ENCODE data around the gene DHX32. TPM values are rescaled to one million over a fixed set of nuclear protein-coding genes. Genes with fewer than 3 reads are reported as not detected.
"Not testable (repeated sequence)": the region's sequence is repeated elsewhere in the genome, so short reads cannot be mapped to it uniquely, and the experiment has no call there.

DHX32 gene
- total RNA-seq, 1 experiment from 2014 or later, result 35.7 TPM

DNA sequence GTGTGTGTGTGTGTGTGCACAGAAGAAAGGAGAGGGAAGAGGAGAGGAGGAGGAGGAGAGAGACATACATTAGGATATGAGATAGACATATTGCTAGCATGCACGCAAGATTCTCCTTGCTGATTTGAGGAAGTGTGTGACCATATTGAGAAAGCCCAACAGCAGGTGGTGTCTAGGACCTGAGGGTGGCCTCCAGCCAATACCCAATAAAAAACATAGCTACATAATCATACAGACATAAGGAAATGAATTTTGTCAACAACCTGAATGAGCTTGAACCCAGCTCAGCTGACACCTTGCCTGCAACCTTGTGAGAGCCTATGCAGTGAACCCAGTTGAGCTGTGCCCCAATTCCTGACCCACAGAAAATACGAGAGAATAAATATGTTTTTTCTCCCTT lies 26.5 kb upstream of the DHX32 start:
- not testable (repeated sequence) for H3K27me3 ChIP-seq; H3K9me3 ChIP-seq (replicated peaks); DNase-seq; H3K27ac ChIP-seq; H3K36me3 ChIP-seq; H3K4me3 ChIP-seq
- H3K4me1 ChIP-seq, result peaks cover 13% of the 10 kb centered on the region

DNA sequence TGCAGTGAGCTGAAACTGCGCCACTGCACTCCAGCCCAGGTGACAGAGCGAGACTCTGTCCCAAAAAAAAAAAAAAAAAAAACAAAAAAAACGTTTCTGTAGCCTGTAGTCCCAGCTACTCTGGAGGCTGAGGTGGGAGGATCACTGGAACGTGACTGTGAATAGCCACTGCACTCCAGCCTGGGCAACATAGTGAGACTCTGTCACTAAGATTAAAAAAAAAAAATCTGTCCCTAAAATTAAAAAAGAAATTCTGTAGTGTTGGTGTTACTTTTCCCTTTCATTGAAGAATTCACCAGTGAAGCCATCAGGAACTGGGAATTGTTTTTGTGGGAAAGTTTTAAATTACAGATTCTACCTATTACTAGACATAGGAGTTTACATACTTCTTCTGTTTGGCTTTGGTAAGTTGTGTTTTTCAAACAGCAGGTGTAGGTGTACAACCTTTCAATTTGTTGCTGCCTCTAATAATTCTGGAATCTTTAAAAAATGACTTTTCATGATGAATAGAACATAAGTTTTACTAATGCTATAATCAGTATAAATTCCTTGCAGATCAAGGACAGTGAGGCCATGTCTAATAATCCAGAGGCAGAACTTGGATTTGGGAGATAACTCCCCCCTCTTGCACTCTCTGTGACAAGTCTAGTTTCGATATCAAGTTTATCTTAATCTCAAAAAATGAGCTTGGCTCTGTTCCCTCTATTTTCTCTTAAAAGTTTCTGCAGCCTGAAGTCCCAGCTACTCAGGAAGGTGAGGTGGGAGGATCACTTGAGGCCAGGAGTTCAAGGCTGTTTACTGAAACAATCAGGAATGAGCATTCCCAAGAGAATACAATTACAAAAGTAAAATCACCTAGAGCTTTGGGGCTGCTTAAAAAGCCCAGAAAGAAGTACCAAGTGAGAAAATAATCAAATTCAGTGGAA lies 24.2 kb upstream of the DHX32 start:
- H3K27ac ChIP-seq, result not testable (repeated sequence)

DNA sequence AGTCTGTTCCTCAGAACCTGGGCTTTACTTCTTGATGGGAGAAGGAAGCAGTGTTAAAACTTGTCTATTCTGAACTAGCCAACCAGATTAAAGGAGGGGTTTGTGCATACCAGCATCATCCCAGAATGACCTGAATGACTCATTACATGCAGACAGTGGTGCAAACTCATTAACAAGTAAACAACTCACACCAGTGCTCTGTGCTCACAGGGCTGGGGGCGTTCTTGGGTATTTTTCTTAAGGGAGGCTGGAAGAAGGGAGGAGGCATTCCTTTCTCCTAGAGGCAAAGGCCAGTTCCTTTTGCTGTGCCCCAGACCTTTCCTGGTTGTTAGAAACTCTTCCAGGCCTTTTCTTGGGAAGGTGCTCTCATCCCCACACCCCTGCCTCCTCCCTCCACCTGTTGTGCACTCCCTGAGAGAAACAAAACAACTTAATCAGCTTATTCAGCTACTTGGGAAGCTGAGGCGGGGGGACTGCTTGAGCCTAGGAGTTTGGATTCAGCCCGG lies 22.1 kb upstream of the DHX32 start:
- H3K27ac ChIP-seq; H3K9me3 ChIP-seq (replicated peaks); H3K27me3 ChIP-seq; H3K36me3 ChIP-seq; H3K4me1 ChIP-seq; H3K4me3 ChIP-seq: not testable (repeated sequence)
- DNase-seq, result peak; percentile 14 to 34

More for the DNA sequence above, 24.2 kb upstream of the DHX32 start:
- peaks cover 11% of the 10 kb centered on the region; the same call in 1 of the 2 replicates for H3K4me1 ChIP-seq
- H3K9me3 ChIP-seq (replicated peaks); H3K36me3 ChIP-seq; DNase-seq; H3K4me3 ChIP-seq; H3K27me3 ChIP-seq: not testable (repeated sequence)

DNA sequence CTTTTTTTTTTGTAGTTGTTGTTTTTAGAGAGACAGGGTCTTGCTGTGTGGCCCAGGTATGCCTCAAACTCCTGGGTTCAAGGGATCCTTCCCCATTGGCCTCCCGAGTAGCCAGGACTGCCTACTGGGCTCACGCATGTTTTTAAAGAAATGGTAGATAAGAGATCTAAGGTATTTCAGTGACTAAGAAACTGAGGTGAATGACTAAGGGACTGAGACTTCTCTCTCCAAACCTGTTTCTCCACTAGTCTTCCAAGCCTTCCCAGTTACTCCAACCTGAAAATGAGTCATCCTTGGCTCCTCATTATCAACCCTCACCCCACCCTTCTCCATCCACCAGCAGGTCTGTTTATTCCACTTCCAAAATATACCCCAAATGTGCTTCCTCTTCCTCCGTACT lies 19.9 kb upstream of the DHX32 start:
- H3K36me3 ChIP-seq; DNase-seq; H3K4me3 ChIP-seq; H3K9me3 ChIP-seq (replicated peaks); H3K27me3 ChIP-seq; H3K27ac ChIP-seq; H3K4me1 ChIP-seq: not testable (repeated sequence)

DNA sequence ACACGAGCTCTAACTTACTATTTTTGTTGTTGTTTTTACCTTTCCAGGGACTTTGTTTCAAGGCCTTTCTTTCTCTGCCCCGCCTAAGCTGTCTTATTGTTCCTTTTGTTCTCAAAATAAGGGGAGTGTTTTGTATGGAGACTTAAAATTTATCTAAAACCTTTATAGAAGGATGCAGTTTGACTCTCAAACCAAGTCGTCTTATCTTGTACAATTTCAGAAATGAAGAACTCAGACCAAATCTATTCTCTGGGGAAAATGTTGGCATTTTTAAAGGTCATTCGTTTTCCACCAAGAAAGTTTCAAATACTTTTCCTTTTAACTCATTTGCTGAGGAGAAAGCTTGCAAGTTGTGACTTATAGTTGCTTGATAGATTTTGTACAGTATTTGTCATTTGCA lies 16.2 kb upstream of the DHX32 start:
- not testable (repeated sequence) for H3K4me1 ChIP-seq; DNase-seq; H3K27ac ChIP-seq; H3K9me3 ChIP-seq (replicated peaks); H3K27me3 ChIP-seq; H3K36me3 ChIP-seq
- H3K4me3 ChIP-seq, result peak overlapping the region; percentile 97

DNA sequence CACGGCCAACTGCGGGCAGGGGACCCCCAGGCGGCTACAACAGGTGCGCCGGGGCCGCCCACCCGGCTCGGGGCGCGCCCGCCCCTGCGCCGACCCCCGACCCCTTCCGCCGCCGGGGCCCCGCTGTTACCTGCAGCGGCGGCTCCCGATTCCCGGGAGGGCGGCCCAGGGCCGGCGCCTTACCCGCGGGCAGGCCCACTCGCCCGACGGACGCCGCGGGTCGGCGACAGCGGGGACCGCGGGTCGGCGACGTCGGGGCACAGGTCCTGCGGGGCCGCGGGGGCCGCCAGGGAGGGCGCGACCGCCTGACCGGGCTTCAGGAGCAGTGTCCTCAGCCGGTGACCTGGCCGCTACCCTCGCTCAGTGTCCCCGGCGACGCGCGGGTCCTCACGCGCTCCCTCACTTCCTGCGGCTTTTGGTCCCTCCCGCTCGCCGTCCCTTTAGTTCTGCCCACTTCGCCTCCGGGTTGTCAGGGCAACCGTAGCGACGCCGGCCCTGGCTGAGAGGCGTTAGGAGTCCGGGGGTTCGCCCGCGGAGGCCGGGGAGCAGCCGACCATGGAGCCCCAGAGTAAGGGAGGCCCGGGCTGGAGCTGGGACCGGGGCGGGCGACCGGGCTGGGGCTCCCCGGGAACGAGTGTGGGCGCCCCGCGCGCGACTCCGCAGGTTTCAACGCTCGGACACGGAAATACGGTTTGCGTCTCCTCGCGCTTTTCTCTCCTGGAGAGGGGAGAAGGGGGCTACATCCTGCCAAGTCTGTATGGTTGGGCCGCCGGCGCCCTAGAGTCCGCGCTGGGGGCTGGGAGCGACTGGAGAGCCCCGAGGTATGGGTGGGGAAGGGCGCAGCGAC lies 15.2 kb upstream of the DHX32 start, which contains the start of gene FANK1:
TSS of gene FANK1 (plus strand) at position 477 of the 847 bp plus-strand sequence. CDS start at position 556, 79 bp downstream.
- peak within 1 kb of the TSS; percentile 94 for H3K27ac ChIP-seq
- H3K36me3 ChIP-seq, result not testable (repeated sequence)
- DNase-seq, result peak; percentile 87 to 88

DNA sequence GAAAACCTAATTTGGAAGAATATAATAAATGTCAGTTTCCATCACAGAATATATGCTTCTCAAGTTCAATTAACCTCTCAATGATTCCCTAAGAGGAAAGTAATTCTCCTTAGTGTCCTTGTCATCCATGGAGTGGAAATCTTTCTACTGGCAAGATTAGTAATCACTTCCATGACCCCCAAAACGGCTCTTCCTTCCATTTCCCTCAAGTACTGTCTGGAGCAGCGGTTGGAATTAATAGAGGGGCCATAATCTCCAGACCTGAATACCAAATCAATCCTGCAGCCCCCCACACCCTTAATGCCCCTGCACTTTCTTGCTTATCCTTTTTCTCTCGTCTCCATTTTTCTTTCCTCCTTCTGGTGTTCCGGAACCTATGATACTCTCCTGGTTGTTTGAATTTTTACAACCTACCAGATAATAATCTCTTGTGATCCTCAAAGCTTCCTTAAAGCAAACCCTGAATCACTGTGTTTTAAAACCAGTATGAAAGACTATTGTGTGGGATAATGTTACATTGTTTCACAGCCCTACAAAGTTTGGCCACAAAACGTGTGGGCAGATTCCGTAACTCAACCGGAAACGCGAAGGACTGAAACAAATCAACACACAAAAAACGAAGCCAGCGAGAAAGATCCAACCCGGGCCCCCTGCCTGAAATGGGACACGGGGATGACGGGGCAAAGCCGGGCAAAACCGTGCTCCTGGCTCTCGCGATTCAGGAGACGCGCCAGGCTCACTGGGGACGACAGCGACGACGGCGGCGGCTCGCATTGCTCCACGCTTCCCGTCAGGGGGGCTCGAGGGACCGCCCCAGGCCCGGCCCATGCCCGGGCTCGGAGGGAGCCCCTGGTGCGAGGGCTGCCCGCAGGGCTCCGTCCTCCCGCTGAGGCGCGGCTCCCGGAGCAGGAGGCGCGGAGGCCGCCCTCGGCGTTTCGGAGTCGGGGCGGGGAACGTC lies 14.3 kb upstream of the DHX32 start:
- not testable (repeated sequence) for H3K4me1 ChIP-seq; H3K36me3 ChIP-seq; H3K27me3 ChIP-seq; H3K9me3 ChIP-seq (replicated peaks)
- Histone ChIP-seq H3K27ac (peak overlapping the region; percentile 94), H3K4me3 (peak overlapping the region; percentile 97)
- DNase-seq, result peak; percentile 76 to 77

More for the DNA sequence above, 15.2 kb upstream of the DHX32 start, which contains the start of gene FANK1:
- H3K27me3 ChIP-seq; H3K9me3 ChIP-seq (replicated peaks); H3K4me1 ChIP-seq: not testable (repeated sequence)
- H3K4me3 ChIP-seq, result peak within 1 kb of the TSS; percentile 97

DNA sequence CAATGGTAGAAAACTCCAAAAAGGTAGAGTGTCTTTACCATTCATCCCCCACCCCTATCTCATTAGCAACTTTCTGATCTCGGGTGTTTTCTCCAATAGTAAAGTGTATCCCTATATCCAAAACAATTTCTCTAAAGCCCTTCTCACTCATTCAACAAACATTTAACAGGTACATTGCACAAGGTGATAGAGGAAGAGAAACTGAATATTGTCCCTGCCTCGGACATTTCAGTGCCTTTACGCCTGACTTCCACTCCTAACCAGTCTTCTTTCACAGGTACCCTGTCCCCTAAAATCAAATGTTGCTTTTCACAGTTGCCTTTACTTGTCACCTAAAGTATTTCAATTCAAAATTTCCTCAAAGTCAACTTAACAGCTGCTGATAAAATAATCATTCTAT lies 13.1 kb upstream of the DHX32 start:
- not testable (repeated sequence) for H3K9me3 ChIP-seq (replicated peaks); H3K27me3 ChIP-seq; H3K4me3 ChIP-seq; DNase-seq; H3K4me1 ChIP-seq; H3K36me3 ChIP-seq; H3K27ac ChIP-seq

DNA sequence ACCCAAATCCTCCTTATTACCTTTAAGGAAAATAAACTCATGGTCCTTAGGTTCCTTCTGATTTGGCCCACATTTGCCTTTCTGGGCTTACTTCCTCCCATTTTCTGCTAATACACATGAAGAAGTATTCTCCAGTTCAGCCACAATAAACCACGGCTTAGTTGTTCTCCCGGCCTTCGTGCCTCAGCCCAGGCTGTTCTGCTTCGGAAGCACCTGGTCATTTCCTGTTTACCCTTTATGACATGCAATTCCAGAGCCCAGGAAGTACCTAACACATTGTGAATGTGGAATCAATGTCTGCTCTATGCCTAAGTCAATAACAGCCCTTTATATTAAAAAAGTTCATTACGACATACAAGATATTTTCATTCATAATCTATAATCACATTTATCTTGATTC lies 11.3 kb upstream of the DHX32 start:
- not testable (repeated sequence) for H3K4me3 ChIP-seq; H3K4me1 ChIP-seq; H3K9me3 ChIP-seq (replicated peaks); H3K36me3 ChIP-seq; DNase-seq; H3K27ac ChIP-seq; H3K27me3 ChIP-seq

DNA sequence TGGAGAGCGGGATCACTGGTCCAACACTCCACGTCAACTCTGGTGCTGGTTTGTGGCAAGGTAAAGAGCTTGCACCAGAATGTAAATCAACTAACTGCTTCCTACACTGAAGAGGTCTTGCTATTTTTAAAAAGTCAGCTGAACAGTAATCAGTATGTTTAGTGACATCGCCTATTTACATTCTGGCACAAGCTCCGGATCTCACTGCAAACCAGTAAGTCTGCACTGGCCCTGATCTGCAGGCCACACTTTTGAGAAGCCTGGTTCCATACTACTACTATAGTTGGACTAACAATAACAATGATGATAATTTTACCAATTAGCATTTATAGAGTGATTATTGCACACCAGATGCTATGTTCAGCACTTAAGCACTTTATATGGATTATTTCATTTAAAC lies 8.3 kb upstream of the DHX32 start:
- H3K27me3 ChIP-seq; DNase-seq; H3K9me3 ChIP-seq (replicated peaks); H3K4me1 ChIP-seq; H3K27ac ChIP-seq; H3K36me3 ChIP-seq; H3K4me3 ChIP-seq: not testable (repeated sequence)

DNA sequence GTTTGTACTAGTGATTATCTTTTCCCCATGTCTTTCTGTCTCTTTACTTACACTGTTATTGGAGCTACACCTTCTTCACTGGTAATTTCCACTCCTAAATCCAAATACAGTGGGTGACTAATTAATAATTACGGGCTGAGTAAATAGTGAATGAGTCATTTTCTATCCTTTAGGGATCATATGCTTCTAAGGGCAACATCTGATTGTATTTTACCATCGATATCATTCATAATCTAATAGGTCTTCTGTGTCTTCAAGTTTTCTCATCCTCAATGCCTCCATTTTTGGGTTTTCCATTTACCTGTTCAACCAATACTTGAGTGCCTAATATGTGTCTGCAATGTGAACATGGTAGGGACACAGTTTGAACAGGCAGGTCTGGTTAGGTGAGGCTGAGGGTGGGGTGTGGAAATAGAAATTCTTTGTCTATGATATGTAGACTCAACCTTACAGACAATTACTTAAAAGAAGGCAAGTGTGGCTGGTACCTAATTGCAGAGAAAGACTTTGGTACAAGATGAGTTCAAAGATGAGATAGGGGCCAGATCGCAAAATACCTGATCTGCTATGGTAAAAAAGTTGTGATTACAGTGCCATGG lies 5.9 kb upstream of the DHX32 start:
- Histone ChIP-seq H3K9me3 (replicated peaks) (no peaks in the 10 kb centered on the region), H3K27me3 (no peaks in the 10 kb centered on the region), H3K4me1 (no peaks in the 10 kb centered on the region), H3K27ac (no peak overlapping the region), H3K36me3 (no peaks in the 10 kb centered on the region), H3K4me3 (no peak overlapping the region)
- DNase-seq, result no peak

DNA sequence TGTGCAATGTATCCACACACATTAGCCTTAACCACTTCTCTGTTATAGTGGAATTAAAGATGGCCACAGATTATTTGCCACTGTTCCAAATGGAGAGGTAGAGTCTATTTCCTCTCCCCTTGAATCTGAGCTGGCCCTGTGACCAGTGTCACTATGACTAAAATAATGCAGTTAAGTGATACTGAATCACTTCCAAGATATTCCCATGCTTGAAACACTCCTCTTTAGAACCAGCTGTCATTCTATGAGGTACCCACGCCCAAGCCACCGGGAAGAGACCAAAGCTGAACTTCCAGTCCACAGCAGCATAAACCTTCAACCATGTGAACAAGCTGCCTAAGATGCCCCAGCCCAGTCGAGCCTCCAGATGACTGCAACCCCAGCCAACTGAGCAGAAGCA lies 2.1 kb upstream of the DHX32 start:
- DNase-seq, result no peak
- H3K27ac ChIP-seq, result no peak overlapping the region
- no peaks in the 10 kb centered on the region; the same call in 1 of the 2 replicates for H3K36me3 ChIP-seq
- H3K27me3 ChIP-seq, result no peaks in the 10 kb centered on the region
- no peaks in the 10 kb centered on the region for H3K9me3 ChIP-seq (replicated peaks)
- no peaks in the 10 kb centered on the region for H3K4me1 ChIP-seq
- H3K4me3 ChIP-seq, result no peak overlapping the region

DNA sequence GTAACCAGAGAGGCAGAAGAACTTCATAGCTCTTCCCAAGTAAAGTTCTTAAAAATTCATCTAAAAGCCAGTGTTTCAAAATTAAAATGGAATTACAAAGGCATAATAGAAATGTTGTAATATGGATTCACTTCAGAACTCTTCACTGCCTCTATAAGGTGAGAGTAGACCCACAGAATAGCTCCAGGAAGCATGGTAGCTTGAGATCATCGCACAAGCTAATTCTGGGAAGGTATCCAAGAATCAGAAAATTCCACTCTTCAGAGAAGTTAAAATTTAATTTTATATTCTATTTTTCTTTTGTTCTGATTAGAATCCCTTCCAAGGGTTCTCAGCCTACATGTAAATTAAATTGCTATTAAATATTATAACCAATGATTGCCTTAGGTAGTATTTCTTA lies 1.5 kb upstream of the DHX32 start:
- Histone ChIP-seq H3K27ac (no peak overlapping the region), H3K4me3 (no peak overlapping the region), H3K4me1 (no peaks in the 10 kb centered on the region), H3K27me3 (no peaks in the 10 kb centered on the region), H3K36me3 (no peaks in the 10 kb centered on the region; the same call in 1 of the 2 replicates), H3K9me3 (replicated peaks) (no peaks in the 10 kb centered on the region)
- DNase-seq, result no peak

DNA sequence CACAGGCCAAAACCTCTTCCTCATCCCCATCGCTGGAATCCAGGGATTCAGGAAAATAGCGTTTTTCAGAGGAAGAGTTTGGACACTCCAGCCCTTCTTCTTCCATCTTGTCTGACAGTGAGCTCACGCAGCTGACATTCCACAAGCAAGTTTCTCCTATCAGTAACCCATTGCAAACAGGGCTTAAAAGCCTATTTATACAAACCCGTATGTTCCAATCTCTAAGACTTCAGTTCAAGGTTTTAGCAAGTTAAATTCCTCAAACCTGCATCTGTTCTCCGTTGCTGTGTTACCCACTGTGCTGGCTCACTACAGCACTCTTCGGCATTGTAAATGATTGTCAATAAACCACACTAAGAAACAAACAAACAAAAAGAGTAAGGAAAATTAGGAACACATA lies 373 bp downstream of the DHX32 start:
- Histone ChIP-seq H3K4me3 (no peak overlapping the region), H3K36me3 (peaks cover 15% of the 10 kb centered on the region), H3K4me1 (no peaks in the 10 kb centered on the region), H3K9me3 (replicated peaks) (no peaks in the 10 kb centered on the region; the same call in 1 of the 2 replicates), H3K27ac (no peak overlapping the region), H3K27me3 (no peaks in the 10 kb centered on the region)
- no peak for DNase-seq
